Mucosa of descending colon (tissue), 3 donors: ENCODE results near the gene FARP1. TPM values are rescaled to one million over a fixed set of nuclear protein-coding genes. Genes with fewer than 3 reads are reported as not detected.

Experiments used
- ATAC-seq: fragments of 200-7000 bp; cut with Tn5 transposase; one replicate; pipeline ENCODE4 v1.9.1; 2020; ENCODE audit warnings: mild to moderate bottlenecking, moderate library complexity
- DNase-seq, 3 donors: peaks; one replicate each; pipeline ENCODE4 v3.0.0-alpha.2; 2020
- H3K36me3 ChIP-seq: fragments of 200-600 bp; one replicate; pipeline ENCODE4 v1.8.0; 2021; ENCODE audit warnings: low read depth, mild to moderate bottlenecking
- H3K4me1 ChIP-seq: fragments of 200-600 bp; one replicate; pipeline ENCODE4 v1.8.0; 2021; ENCODE audit warnings: low read depth, mild to moderate bottlenecking
- H3K4me3 ChIP-seq: fragments of 200-600 bp; one replicate; pipeline ENCODE4 v1.8.0; 2021; ENCODE audit warnings: mild to moderate bottlenecking
- H3K9me3 ChIP-seq: fragments of 200-600 bp; one replicate; pipeline ENCODE4 v1.8.0; 2021; ENCODE audit warnings: mild to moderate bottlenecking
- CTCF ChIP-seq: fragments of 200-600 bp; IDR thresholded peaks from one replicate; pipeline ENCODE4 v1.8.0; 2022; ENCODE audit warnings: antibody characterized with exemption, mild to moderate bottlenecking
- intact Hi-C, 2 donors: fragments of 100-400 bp; cut with DNase I in 1 of 2; cut with micrococcal nuclease in 1 of 2; formaldehyde crosslinking; loops; one replicate each; pipeline versions ENCODE4 v1.11.0 to v1.11.1; 2022; cut with DNase I, micrococcal nuclease
- total RNA-seq, 3 donors: library from RNA; stranded (reverse); fragmentation: NEBNext Ultra II Directional in 2 of 3; extraction: Animal tissue kit (Norgen Biotek cat#: 25700) in 2 of 3; gene quantifications; one replicate each; pipeline versions ENCODE4 v1.2.1 to v1.2.4, GENCODE V29; 2021 to 2023
- donor health status: DM: no; HTN: no; CAD: no; lungs with moderate emphysema.
- donor health status: DM: no; HTN: no; CAD: no.
- donor health status: DM: no; HTN: yes; CAD: no.

FARP1 gene
- total RNA-seq, 3 donors from 2014 or later = 44.4 to 111 (median 53.6) TPM

- TF ChIP-seq CTCF = no peak
- Histone ChIP-seq H3K4me3 (no peak overlapping the region), H3K36me3 (no peaks in the 10 kb centered on the region), H3K4me1 (no peaks in the 10 kb centered on the region), H3K9me3 (no peaks in the 10 kb centered on the region)
- no peak for DNase-seq
- ATAC-seq = no peak
- intact Hi-C loops = no loop called here
Observed at GRCh38 chr13:98278068-98278724, 135.3 kb downstream of the FARP1 start.

GRCh38 chr13:98279473-98280175 lies 136.7 kb downstream of the FARP1 start:
- Histone ChIP-seq H3K4me3 (no peak overlapping the region), H3K36me3 (no peaks in the 10 kb centered on the region), H3K4me1 (no peaks in the 10 kb centered on the region), H3K9me3 (no peaks in the 10 kb centered on the region)
- no peak for DNase-seq
- TF ChIP-seq CTCF = no peak
- intact Hi-C loops = no loop called here
- ATAC-seq = peak; percentile 22

GRCh38 chr13:98280176-98280510 lies 137.2 kb downstream of the FARP1 start:
- DNase-seq (no peak), ATAC-seq (no peak)
- no peaks in the 10 kb centered on the region for H3K4me1 ChIP-seq
- no peaks in the 10 kb centered on the region for H3K9me3 ChIP-seq
- no peak overlapping the region for H3K4me3 ChIP-seq
- no peaks in the 10 kb centered on the region for H3K36me3 ChIP-seq
- intact Hi-C loops = no loop called here
- TF ChIP-seq CTCF = no peak

- no peaks in the 10 kb centered on the region for H3K9me3 ChIP-seq
- H3K4me1 ChIP-seq = no peaks in the 10 kb centered on the region
- ATAC-seq (no peak), DNase-seq (no peak)
- intact Hi-C loops = no loop called here
- H3K4me3 ChIP-seq = no peak overlapping the region
- no peak for TF ChIP-seq CTCF
- H3K36me3 ChIP-seq = no peaks in the 10 kb centered on the region
Observed at GRCh38 chr13:98284679-98285078, 141.8 kb downstream of the FARP1 start.

GRCh38 chr13:98285317-98285716 lies 142.4 kb downstream of the FARP1 start:
- Histone ChIP-seq H3K4me3 (no peak overlapping the region), H3K9me3 (no peaks in the 10 kb centered on the region), H3K36me3 (no peaks in the 10 kb centered on the region), H3K4me1 (no peaks in the 10 kb centered on the region)
- no peak for TF ChIP-seq CTCF
- intact Hi-C loops = no loop called here
- ATAC-seq = no peak
- no peak for DNase-seq
